Psoas muscle (tissue), 8 donors: Measurements from ENCODE around the gene TAS2R30. TPM values are rescaled to one million over a fixed set of nuclear protein-coding genes. Genes with fewer than 3 reads are reported as not detected.

ENCODE experiments used
- ATAC-seq, 4 donors: fragments of 200-7000 bp; cut with Tn5 transposase; one replicate each; pipeline ENCODE4 v1.9.1; 2020; ENCODE audit warnings: moderate library complexity in 3 of 4, mild to moderate bottlenecking in 2 of 4
- DNase-seq, 2 donors: peaks; one replicate each; pipeline ENCODE4 v3.0.0-alpha.2; 2020
- H3K27ac ChIP-seq: fragments of 200-600 bp; one replicate; pipeline ENCODE4 v1.8.0; 2022
- H3K27me3 ChIP-seq, 3 donors: fragments of 200-600 bp in 1 of 3; one replicate each; pipeline versions ENCODE4 v1.6.1 to v1.8.0; 2013 to 2022; ENCODE audit warnings: low read length in 2 of 3, mild to moderate bottlenecking in 2 of 3, moderate library complexity in 1 of 3; ENCODE audit not compliant: insufficient read depth in 3 of 3
- H3K36me3 ChIP-seq, 2 donors: fragments of 200-600 bp in 1 of 2; one replicate each; pipeline versions ENCODE4 v1.6.1 to v1.8.0; 2013 to 2022; ENCODE audit warnings: low read depth in 1 of 2, mild to moderate bottlenecking in 1 of 2, moderate library complexity in 1 of 2; ENCODE audit not compliant: insufficient read depth in 1 of 2
- H3K4me1 ChIP-seq: fragments of 200-600 bp; one replicate; pipeline ENCODE4 v1.8.0; 2022
- H3K4me3 ChIP-seq: fragments of 200-600 bp; one replicate; pipeline ENCODE4 v1.8.0; 2022; ENCODE audit warnings: mild to moderate bottlenecking
- H3K9me3 ChIP-seq: fragments of 200-600 bp; one replicate; pipeline ENCODE4 v1.8.0; 2022
- WGBS, 3 donors: extraction: QIAGEN DNeasy Blood & Tissue Kit; methylation state at CpG; one replicate each; pipeline versions ENCODE4 v1.1.6 to v1.1.7; 2013; 5-methylcytosine and 5-hydroxymethylcytosine counted together
- intact Hi-C, 2 donors: fragments of 100-400 bp; cut with DNase I; formaldehyde crosslinking; loops; one replicate each; pipeline versions ENCODE4 v1.11.0 to v1.14.2; 2022
- polyA plus RNA-seq, 3 donors: library from polyadenylated mRNA; stranded (reverse); fragments of 200-250 nt; gene quantifications; one replicate each; pipeline ENCODE4 v1.2.3, GENCODE V29; 2013
- total RNA-seq, 4 donors: library from RNA; stranded (reverse); fragmentation: NEBNext Ultra II Directional in 2 of 4; extraction: Animal tissue kit (Norgen Biotek cat#: 25700) in 2 of 4; gene quantifications; one replicate each; pipeline versions ENCODE4 v1.2.1 to v1.2.4, GENCODE V29; 2021 to 2023
- TF ChIP-seq, protein P1 (sequence below): fragments of 200-600 bp; IDR thresholded peaks from one replicate; pipeline ENCODE4 v1.8.0; 2022; ENCODE audit warnings: antibody characterized with exemption
- donor health status: healthy with polysubstance abuse.
- donor health status: DM: no; HTN: no; CAD: no; lungs with moderate emphysema.
- donor health status: Bipolar disorder and iron deficiency.
- donor health status: healthy.
- donor health status: DM: yes; HTN: yes; CAD: no.
- donor health status: DM: no; HTN: no; CAD: no.
- donor health status: DM: no; HTN: no; CAD: no.
- donor health status: DM: yes; HTN: yes; CAD: no.

TAS2R30 gene
- total and polyA plus RNA-seq, 7 donors, result 0.03 to 1.1 (median 0.49) TPM; not detected in 1

DNA sequence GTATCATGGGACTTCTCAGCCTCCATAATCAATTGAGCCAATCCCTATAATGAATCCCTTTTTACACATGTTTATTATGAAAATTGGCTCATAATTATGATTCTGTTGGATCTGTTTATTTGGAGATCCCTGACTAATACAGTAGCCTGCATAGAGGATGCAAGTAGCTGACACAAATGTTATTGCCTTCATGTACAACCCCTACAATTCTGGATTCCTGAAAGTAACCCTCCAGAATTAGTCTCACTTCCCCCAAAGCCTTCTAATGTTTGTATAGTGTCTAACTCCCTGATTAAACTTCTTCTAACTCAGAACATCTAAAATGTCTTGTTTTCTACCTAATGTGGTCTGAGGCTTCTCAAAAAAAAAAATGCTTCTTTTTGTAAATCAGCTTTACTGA lies 29.9 kb upstream of the TAS2R30 start:
- DNase-seq, result no peak
- peaks cover 0 to 10% of the 10 kb centered on the region in 2 donors for H3K36me3 ChIP-seq
- intact Hi-C loops, result no loop called here
- H3K27ac ChIP-seq, result no peak overlapping the region
- TF ChIP-seq, protein P1, sequence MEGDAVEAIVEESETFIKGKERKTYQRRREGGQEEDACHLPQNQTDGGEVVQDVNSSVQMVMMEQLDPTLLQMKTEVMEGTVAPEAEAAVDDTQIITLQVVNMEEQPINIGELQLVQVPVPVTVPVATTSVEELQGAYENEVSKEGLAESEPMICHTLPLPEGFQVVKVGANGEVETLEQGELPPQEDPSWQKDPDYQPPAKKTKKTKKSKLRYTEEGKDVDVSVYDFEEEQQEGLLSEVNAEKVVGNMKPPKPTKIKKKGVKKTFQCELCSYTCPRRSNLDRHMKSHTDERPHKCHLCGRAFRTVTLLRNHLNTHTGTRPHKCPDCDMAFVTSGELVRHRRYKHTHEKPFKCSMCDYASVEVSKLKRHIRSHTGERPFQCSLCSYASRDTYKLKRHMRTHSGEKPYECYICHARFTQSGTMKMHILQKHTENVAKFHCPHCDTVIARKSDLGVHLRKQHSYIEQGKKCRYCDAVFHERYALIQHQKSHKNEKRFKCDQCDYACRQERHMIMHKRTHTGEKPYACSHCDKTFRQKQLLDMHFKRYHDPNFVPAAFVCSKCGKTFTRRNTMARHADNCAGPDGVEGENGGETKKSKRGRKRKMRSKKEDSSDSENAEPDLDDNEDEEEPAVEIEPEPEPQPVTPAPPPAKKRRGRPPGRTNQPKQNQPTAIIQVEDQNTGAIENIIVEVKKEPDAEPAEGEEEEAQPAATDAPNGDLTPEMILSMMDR, result no peak
- H3K4me1 ChIP-seq, result peaks cover 17% of the 10 kb centered on the region
- H3K4me3 ChIP-seq, result no peak overlapping the region
- ATAC-seq, result no peak
- H3K9me3 ChIP-seq, result no peaks in the 10 kb centered on the region
- no peaks in the 10 kb centered on the region for H3K27me3 ChIP-seq

DNA sequence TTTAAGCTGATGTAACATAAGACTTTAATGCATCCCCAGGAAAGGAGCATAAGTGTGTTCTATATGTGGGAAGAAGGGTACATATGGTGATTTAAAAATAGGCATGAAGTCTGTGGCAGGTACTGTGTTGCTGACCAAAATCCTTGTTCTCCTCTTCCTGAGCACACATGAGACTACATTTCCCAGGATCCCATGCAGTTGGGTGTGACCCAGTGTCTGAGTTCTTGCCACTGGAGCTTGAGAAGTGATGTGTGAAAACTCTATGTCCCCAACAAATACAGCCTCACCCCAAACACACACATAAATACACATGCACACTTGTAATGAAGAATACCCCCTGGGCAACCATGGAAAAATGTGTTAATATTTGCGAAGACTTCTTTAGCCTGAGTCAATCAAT lies 28.1 kb upstream of the TAS2R30 start:
- ATAC-seq, result peak in 2 of 4 donors; percentile 61 to 65
- Histone ChIP-seq H3K9me3 (no peaks in the 10 kb centered on the region), H3K4me3 (no peak overlapping the region), H3K27ac (no peak overlapping the region), H3K36me3 (peaks cover 0 to 10% of the 10 kb centered on the region in 2 donors), H3K27me3 (no peaks in the 10 kb centered on the region), H3K4me1 (peaks cover 23% of the 10 kb centered on the region)
- intact Hi-C loops, result no loop called here
- no peak for DNase-seq
- 97 to 100% (median 99%) methylated on average over 1 of the region's 1 CpG for WGBS, 3 donors
- TF ChIP-seq, protein P1, result no peak

DNA sequence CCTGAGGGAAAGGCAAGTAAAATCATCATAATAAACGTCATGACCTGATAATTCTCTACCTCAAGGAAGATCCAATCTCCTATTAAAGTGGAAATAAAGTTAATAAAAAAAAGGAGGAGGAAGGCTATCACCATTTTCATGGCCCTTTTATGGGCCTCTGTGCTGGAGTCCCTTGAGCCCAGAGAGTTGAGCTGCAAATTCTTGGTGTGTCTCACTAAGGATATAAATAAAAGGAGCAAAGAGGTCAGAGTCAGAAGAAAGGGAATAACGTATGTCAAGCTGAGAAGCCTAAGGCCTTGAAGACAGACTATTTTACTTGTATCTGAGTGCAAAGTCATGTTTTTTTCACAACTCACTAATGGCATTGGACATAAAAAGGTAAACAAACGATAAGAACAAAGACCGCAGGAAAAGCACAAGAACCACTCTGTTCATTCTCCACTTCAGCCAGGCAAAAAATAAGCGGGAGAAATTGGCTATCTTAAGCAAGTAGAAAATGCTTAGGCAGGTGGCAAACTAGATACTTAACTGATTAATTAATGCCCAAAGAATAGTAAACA lies 24.5 kb upstream of the TAS2R30 start:
- intact Hi-C loops, result no loop called here
- Histone ChIP-seq H3K9me3 (no peaks in the 10 kb centered on the region), H3K4me3 (no peak overlapping the region), H3K4me1 (peaks cover 27% of the 10 kb centered on the region), H3K27me3 (no peaks in the 10 kb centered on the region), H3K36me3 (no peaks in the 10 kb centered on the region), H3K27ac (peak overlapping the region; percentile 39)
- WGBS, 3 donors, result 41 to 58% (median 46%) methylated on average over 5 of the region's 5 CpGs
- DNase-seq, result no peak
- peak; percentile 51 to 93 (median 82) for ATAC-seq
- TF ChIP-seq, protein P1, result no peak

DNA sequence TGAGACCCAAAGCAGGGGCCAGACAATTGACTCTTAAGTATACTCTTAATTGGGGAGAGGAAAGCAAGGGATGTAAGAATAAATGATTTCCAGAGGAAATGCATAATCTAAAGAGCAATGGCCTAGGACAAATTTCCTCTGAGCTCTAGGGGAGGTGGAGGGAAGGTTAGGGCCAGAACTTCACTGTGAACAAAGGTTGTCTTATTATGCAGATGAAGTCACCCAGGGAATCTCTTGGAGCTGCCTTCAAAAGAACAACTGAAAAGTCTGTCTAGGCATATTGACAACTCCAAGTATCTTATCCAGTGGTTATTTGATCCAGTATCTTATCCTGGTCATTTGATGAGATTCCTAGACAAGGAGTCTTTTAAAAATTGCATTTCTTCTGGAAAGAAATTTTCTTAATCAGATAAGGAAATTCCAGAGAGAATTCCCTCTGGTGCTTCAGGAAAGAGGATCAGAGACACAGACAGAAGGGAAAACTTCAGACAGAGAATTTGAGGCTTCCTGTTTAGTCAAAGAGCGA lies 20.0 kb upstream of the TAS2R30 start:
- Histone ChIP-seq H3K4me3 (no peak overlapping the region), H3K36me3 (no peaks in the 10 kb centered on the region), H3K4me1 (peaks cover 30% of the 10 kb centered on the region), H3K27ac (no peak overlapping the region), H3K27me3 (no peaks in the 10 kb centered on the region), H3K9me3 (no peaks in the 10 kb centered on the region)
- intact Hi-C loops, result no loop called here
- TF ChIP-seq, protein P1, result no peak
- WGBS, 3 donors, result 97 to 98% (median 97%) methylated on average over 1 of the region's 1 CpG
- ATAC-seq, result no peak
- DNase-seq, result no peak

DNA sequence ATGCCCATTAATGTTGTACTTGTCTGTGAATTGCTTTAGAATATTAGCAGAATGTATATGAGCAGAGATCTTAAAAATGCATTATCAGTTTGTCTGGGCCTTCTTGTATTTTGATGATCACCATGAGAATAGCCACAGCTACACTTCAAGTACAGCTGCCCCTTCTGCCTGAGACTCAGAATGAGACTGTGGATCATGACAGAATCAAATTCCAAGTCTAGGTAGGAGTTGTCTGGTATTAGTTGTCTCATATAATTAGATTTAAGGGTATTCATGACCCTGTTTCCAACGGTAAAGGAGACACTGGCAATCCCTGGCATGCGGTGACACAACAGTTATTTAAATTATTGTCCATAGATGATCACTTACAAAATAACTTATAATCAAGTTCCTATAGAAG lies 18.3 kb upstream of the TAS2R30 start:
- 61 to 67% (median 67%) methylated on average over 2 of the region's 2 CpGs for WGBS, 3 donors
- DNase-seq, result no peak
- TF ChIP-seq, protein P1, result no peak
- Histone ChIP-seq H3K4me1 (peaks cover 16% of the 10 kb centered on the region), H3K36me3 (no peaks in the 10 kb centered on the region), H3K27me3 (no peaks in the 10 kb centered on the region), H3K27ac (no peak overlapping the region), H3K9me3 (no peaks in the 10 kb centered on the region), H3K4me3 (no peak overlapping the region)
- intact Hi-C loops, result no loop called here
- peak in 3 of 4 donors; percentile 36 to 65 (median 48) for ATAC-seq
